ENCODE results near the gene UBAC1. TPM values are rescaled to one million over a fixed set of nuclear protein-coding genes. Genes with fewer than 3 reads are reported as not detected.

The UBAC1 gene
- total and polyA plus RNA-seq, 9 of the 15 experiments (the other 6 are each of a cell fraction or from before 2014, with no cell fraction given): 94.0 to 399 (median 228) TPM

DNA sequence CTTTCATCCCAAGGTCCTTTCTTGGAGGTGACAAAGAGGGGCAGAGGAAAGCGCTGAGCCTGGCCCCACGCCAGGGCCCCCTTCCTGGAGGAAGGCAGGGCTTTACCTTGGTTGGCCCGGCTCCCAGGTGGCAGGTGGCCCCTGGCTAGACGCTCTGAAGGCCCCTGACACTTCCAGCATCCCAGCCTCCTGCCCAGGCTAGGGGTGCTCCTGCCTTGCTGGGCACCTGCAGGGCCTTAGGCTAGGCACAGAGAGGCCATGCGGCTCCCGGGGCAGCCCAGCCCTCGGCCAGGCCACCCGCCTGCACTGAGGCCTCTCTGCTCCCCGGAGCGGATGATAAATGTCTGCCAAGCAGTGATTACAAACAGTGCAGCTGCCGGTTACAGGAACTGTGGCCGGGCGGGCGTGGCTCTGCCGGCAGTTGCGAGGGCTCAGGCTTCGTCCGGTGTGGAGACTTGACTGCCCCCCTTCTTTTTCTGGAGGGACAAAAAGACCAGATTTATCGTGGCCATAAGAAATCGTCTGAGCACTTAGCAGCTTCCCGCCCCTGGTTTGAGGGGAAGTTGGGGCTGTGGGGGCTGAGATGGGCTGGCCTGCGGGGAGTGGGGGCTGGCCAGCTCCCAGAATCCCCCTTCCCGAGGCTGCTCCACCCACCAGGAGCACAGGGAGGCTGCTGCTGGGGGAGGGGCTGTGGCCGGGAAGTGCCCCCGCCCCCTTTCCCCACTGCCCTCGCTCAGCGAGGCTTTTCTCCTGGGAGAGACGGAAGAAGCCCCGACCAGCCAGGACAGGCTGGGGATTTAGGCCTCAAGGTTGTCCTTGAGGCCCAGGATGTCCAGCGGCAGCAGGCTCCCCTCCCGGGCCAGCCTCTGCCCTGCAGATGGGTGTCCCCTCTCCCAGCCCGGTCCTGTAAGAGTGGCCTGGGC, 31.6 kb upstream of the UBAC1 start (continued):
- TF ChIP-seq RBM15 (IDR thresholded peaks at IDR 0.05; ENCODE audit: insufficient read depth, low read length) (no peak), BRCA1 (IDR thresholded peaks at IDR 0.05) (no peak), BRCA1 (CRISPR knock-in tag; IDR thresholded peaks at IDR 0.05) (no peak), ASH1L (IDR thresholded peaks at IDR 0.05; ENCODE audit: borderline replicate concordance, low read depth, partially characterized antibody) (no peak), HEY1 (CRISPR knock-in tag; IDR thresholded peaks at IDR 0.05; ENCODE audit: borderline replicate concordance) (no peak), ETV1 (tag; conservative IDR thresholded peaks at IDR 0.05; ENCODE audit: low read depth) (peak; percentile 96), MAFK (IDR thresholded peaks at IDR 0.05; ENCODE audit: low read length) (no peak), CREB1 (IDR thresholded peaks at IDR 0.05) (peak; percentile 46; the same call in 1 of the 2 replicates), CREB1 (CRISPR knock-in tag; IDR thresholded peaks at IDR 0.05) (no peak; the same call in 1 of the 2 replicates), TRIM24 (IDR thresholded peaks at IDR 0.05) (peak; percentile 61 to 88; a peak in 3 of 4 replicates)
- TF ChIP-seq, protein P1, sequence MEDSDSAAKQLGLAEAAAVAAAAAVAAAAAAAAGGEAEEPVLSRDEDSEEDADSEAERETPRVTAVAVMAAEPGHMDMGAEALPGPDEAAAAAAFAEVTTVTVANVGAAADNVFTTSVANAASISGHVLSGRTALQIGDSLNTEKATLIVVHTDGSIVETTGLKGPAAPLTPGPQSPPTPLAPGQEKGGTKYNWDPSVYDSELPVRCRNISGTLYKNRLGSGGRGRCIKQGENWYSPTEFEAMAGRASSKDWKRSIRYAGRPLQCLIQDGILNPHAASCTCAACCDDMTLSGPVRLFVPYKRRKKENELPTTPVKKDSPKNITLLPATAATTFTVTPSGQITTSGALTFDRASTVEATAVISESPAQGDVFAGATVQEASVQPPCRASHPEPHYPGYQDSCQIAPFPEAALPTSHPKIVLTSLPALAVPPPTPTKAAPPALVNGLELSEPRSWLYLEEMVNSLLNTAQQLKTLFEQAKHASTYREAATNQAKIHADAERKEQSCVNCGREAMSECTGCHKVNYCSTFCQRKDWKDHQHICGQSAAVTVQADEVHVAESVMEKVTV (CRISPR knock-in tag; IDR thresholded peaks at IDR 0.05): no peak
- TF ChIP-seq, protein P2, sequence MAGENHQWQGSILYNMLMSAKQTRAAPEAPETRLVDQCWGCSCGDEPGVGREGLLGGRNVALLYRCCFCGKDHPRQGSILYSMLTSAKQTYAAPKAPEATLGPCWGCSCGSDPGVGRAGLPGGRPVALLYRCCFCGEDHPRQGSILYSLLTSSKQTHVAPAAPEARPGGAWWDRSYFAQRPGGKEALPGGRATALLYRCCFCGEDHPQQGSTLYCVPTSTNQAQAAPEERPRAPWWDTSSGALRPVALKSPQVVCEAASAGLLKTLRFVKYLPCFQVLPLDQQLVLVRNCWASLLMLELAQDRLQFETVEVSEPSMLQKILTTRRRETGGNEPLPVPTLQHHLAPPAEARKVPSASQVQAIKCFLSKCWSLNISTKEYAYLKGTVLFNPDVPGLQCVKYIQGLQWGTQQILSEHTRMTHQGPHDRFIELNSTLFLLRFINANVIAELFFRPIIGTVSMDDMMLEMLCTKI (IDR thresholded peaks at IDR 0.05; ENCODE audit: partially characterized antibody): no peak
- TF ChIP-seq, protein P3, sequence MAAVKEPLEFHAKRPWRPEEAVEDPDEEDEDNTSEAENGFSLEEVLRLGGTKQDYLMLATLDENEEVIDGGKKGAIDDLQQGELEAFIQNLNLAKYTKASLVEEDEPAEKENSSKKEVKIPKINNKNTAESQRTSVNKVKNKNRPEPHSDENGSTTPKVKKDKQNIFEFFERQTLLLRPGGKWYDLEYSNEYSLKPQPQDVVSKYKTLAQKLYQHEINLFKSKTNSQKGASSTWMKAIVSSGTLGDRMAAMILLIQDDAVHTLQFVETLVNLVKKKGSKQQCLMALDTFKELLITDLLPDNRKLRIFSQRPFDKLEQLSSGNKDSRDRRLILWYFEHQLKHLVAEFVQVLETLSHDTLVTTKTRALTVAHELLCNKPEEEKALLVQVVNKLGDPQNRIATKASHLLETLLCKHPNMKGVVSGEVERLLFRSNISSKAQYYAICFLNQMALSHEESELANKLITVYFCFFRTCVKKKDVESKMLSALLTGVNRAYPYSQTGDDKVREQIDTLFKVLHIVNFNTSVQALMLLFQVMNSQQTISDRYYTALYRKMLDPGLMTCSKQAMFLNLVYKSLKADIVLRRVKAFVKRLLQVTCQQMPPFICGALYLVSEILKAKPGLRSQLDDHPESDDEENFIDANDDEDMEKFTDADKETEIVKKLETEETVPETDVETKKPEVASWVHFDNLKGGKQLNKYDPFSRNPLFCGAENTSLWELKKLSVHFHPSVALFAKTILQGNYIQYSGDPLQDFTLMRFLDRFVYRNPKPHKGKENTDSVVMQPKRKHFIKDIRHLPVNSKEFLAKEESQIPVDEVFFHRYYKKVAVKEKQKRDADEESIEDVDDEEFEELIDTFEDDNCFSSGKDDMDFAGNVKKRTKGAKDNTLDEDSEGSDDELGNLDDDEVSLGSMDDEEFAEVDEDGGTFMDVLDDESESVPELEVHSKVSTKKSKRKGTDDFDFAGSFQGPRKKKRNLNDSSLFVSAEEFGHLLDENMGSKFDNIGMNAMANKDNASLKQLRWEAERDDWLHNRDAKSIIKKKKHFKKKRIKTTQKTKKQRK (IDR thresholded peaks at IDR 0.05; ENCODE audit: borderline replicate concordance, low read depth, low read length): no peak
- TF ChIP-seq, protein P4, sequence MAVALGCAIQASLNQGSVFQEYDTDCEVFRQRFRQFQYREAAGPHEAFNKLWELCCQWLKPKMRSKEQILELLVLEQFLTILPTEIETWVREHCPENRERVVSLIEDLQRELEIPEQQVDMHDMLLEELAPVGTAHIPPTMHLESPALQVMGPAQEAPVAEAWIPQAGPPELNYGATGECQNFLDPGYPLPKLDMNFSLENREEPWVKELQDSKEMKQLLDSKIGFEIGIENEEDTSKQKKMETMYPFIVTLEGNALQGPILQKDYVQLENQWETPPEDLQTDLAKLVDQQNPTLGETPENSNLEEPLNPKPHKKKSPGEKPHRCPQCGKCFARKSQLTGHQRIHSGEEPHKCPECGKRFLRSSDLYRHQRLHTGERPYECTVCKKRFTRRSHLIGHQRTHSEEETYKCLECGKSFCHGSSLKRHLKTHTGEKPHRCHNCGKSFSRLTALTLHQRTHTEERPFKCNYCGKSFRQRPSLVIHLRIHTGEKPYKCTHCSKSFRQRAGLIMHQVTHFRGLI (CRISPR knock-in tag; IDR thresholded peaks at IDR 0.05): no peak
- TF ChIP-seq, protein P5, sequence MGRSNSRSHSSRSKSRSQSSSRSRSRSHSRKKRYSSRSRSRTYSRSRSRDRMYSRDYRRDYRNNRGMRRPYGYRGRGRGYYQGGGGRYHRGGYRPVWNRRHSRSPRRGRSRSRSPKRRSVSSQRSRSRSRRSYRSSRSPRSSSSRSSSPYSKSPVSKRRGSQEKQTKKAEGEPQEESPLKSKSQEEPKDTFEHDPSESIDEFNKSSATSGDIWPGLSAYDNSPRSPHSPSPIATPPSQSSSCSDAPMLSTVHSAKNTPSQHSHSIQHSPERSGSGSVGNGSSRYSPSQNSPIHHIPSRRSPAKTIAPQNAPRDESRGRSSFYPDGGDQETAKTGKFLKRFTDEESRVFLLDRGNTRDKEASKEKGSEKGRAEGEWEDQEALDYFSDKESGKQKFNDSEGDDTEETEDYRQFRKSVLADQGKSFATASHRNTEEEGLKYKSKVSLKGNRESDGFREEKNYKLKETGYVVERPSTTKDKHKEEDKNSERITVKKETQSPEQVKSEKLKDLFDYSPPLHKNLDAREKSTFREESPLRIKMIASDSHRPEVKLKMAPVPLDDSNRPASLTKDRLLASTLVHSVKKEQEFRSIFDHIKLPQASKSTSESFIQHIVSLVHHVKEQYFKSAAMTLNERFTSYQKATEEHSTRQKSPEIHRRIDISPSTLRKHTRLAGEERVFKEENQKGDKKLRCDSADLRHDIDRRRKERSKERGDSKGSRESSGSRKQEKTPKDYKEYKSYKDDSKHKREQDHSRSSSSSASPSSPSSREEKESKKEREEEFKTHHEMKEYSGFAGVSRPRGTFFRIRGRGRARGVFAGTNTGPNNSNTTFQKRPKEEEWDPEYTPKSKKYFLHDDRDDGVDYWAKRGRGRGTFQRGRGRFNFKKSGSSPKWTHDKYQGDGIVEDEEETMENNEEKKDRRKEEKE (IDR thresholded peaks at IDR 0.05; ENCODE audit: borderline replicate concordance in 1 of 2, control insufficient read depth in 1 of 2, low read depth in 2 of 2, low read length in 1 of 2): no peak
